Chondrocyte (in vitro differentiated cells): ENCODE data around the gene PLEKHG3. TPM values are rescaled to one million over a fixed set of nuclear protein-coding genes. Genes with fewer than 3 reads are reported as not detected.

Experiments
- DNase-seq: peaks from one replicate; pipeline ENCODE4 v3.0.0; 2021; ENCODE audit warnings: mixed read lengths, low spot score
- H3K27ac Mint-ChIP-seq: one replicate; pipeline ENCODE4 v1.8.0; 2021; ENCODE audit warnings: mild to moderate bottlenecking, moderate library complexity, mixed read lengths; ENCODE audit not compliant: unreplicated experiment
- H3K27me3 Mint-ChIP-seq: 2 replicates; pipeline ENCODE4 v1.8.0; 2021; ENCODE audit warnings: low read depth, mixed read lengths
- H3K36me3 Mint-ChIP-seq: 2 replicates; pipeline ENCODE4 v1.8.0; 2021; ENCODE audit warnings: low read depth, mixed read lengths
- H3K4me1 Mint-ChIP-seq: 2 replicates; pipeline ENCODE4 v1.8.0; 2021; ENCODE audit warnings: low read depth, mild to moderate bottlenecking, mixed read lengths
- H3K4me3 Mint-ChIP-seq: one replicate; pipeline ENCODE4 v1.8.0; 2021; ENCODE audit warnings: mild to moderate bottlenecking, moderate library complexity, mixed read lengths; ENCODE audit not compliant: unreplicated experiment
- H3K9me3 Mint-ChIP-seq: 2 replicates; pipeline ENCODE4 v1.8.0; 2021; ENCODE audit warnings: low read depth, mixed read lengths
- CTCF ChIP-seq: fragments of 200-600 bp; sonication (generic); IDR thresholded peaks from 2 replicates; pipeline ENCODE4 v1.5.0; 2021; ENCODE audit warnings: antibody characterized with exemption, mild to moderate bottlenecking, moderate library complexity
- total RNA-seq: library from RNA; stranded (reverse); gene quantifications from 3 replicates; pipeline ENCODE4 v1.2.1, GENCODE V29; 2021

PLEKHG3 gene
- total RNA-seq, 1 donor from 2014 or later = 131 TPM

GRCh38 chr14:64663174-64663573, 41.0 kb upstream of the PLEKHG3 start:
- Mint-ChIP-seq H3K4me1 (peaks cover 38% of the 10 kb centered on the region), H3K4me3 (no peak overlapping the region), H3K27ac (no peak overlapping the region), H3K9me3 (peaks cover 2% of the 10 kb centered on the region), H3K36me3 (no peaks in the 10 kb centered on the region), H3K27me3 (no peaks in the 10 kb centered on the region)
- DNase-seq = no peak
- TF ChIP-seq CTCF = no peak

- H3K4me3 Mint-ChIP-seq = no peak overlapping the region
- H3K36me3 Mint-ChIP-seq = no peaks in the 10 kb centered on the region
- peak; percentile 91 for TF ChIP-seq CTCF
- DNase-seq = no peak
- peaks cover 42% of the 10 kb centered on the region for H3K4me1 Mint-ChIP-seq
- no peaks in the 10 kb centered on the region for H3K27me3 Mint-ChIP-seq
- peaks cover 2% of the 10 kb centered on the region for H3K9me3 Mint-ChIP-seq
- peak overlapping the region; percentile 78 for H3K27ac Mint-ChIP-seq
Measured at GRCh38 chr14:64671591-64671990, 32.6 kb upstream of the PLEKHG3 start.

GRCh38 chr14:64673316-64673715, 30.9 kb upstream of the PLEKHG3 start:
- H3K9me3 Mint-ChIP-seq = no peaks in the 10 kb centered on the region
- H3K4me1 Mint-ChIP-seq = peaks cover 36% of the 10 kb centered on the region
- no peak overlapping the region for H3K4me3 Mint-ChIP-seq
- no peaks in the 10 kb centered on the region for H3K27me3 Mint-ChIP-seq
- DNase-seq = no peak
- H3K36me3 Mint-ChIP-seq = no peaks in the 10 kb centered on the region
- no peak for TF ChIP-seq CTCF
- no peak overlapping the region for H3K27ac Mint-ChIP-seq

- Mint-ChIP-seq H3K4me1 (peaks cover 36% of the 10 kb centered on the region), H3K36me3 (no peaks in the 10 kb centered on the region), H3K4me3 (no peak overlapping the region), H3K27ac (peak overlapping the region; percentile 42), H3K9me3 (no peaks in the 10 kb centered on the region), H3K27me3 (no peaks in the 10 kb centered on the region)
- DNase-seq = no peak
- TF ChIP-seq CTCF = no peak
Measured at GRCh38 chr14:64673748-64674147, 30.5 kb upstream of the PLEKHG3 start.

GRCh38 chr14:64674829-64675228, 29.4 kb upstream of the PLEKHG3 start:
- DNase-seq = no peak
- no peak for TF ChIP-seq CTCF
- H3K9me3 Mint-ChIP-seq = no peaks in the 10 kb centered on the region
- no peak overlapping the region for H3K4me3 Mint-ChIP-seq
- peaks cover 45% of the 10 kb centered on the region for H3K4me1 Mint-ChIP-seq
- no peak overlapping the region for H3K27ac Mint-ChIP-seq
- H3K36me3 Mint-ChIP-seq = no peaks in the 10 kb centered on the region
- no peaks in the 10 kb centered on the region for H3K27me3 Mint-ChIP-seq
